Psoas muscle (tissue), 8 donors: ENCODE data around the gene STX12. TPM values are rescaled to one million over a fixed set of nuclear protein-coding genes. Genes with fewer than 3 reads are reported as not detected.
"Not testable (repeated sequence)": the region's sequence is repeated elsewhere in the genome, so short reads cannot be mapped to it uniquely, and the experiment has no call there.

Source experiments
- ATAC-seq, 4 donors: fragments of 200-7000 bp; cut with Tn5 transposase; one replicate each; pipeline ENCODE4 v1.9.1; 2020; ENCODE audit warnings: moderate library complexity in 3 of 4, mild to moderate bottlenecking in 2 of 4
- DNase-seq, 2 donors: peaks; one replicate each; pipeline ENCODE4 v3.0.0-alpha.2; 2020
- H3K27ac ChIP-seq: fragments of 200-600 bp; one replicate; pipeline ENCODE4 v1.8.0; 2022
- H3K27me3 ChIP-seq, 3 donors: fragments of 200-600 bp in 1 of 3; one replicate each; pipeline versions ENCODE4 v1.6.1 to v1.8.0; 2013 to 2022; ENCODE audit warnings: low read length in 2 of 3, mild to moderate bottlenecking in 2 of 3, moderate library complexity in 1 of 3; ENCODE audit not compliant: insufficient read depth in 3 of 3
- H3K36me3 ChIP-seq, 2 donors: fragments of 200-600 bp in 1 of 2; one replicate each; pipeline versions ENCODE4 v1.6.1 to v1.8.0; 2013 to 2022; ENCODE audit warnings: low read depth in 1 of 2, mild to moderate bottlenecking in 1 of 2, moderate library complexity in 1 of 2; ENCODE audit not compliant: insufficient read depth in 1 of 2
- H3K4me1 ChIP-seq: fragments of 200-600 bp; one replicate; pipeline ENCODE4 v1.8.0; 2022
- H3K4me3 ChIP-seq: fragments of 200-600 bp; one replicate; pipeline ENCODE4 v1.8.0; 2022; ENCODE audit warnings: mild to moderate bottlenecking
- H3K9me3 ChIP-seq: fragments of 200-600 bp; one replicate; pipeline ENCODE4 v1.8.0; 2022
- CTCF ChIP-seq: fragments of 200-600 bp; IDR thresholded peaks from one replicate; pipeline ENCODE4 v1.8.0; 2022; ENCODE audit warnings: antibody characterized with exemption
- WGBS, 3 donors: extraction: QIAGEN DNeasy Blood & Tissue Kit; methylation state at CpG; one replicate each; pipeline versions ENCODE4 v1.1.6 to v1.1.7; 2013; 5-methylcytosine and 5-hydroxymethylcytosine counted together
- intact Hi-C, 2 donors: fragments of 100-400 bp; cut with DNase I; formaldehyde crosslinking; loops; one replicate each; pipeline versions ENCODE4 v1.11.0 to v1.14.2; 2022
- polyA plus RNA-seq, 3 donors: library from polyadenylated mRNA; stranded (reverse); fragments of 200-250 nt; gene quantifications; one replicate each; pipeline ENCODE4 v1.2.3, GENCODE V29; 2013
- total RNA-seq, 4 donors: library from RNA; stranded (reverse); fragmentation: NEBNext Ultra II Directional in 2 of 4; extraction: Animal tissue kit (Norgen Biotek cat#: 25700) in 2 of 4; gene quantifications; one replicate each; pipeline versions ENCODE4 v1.2.1 to v1.2.4, GENCODE V29; 2021 to 2023
- donor health status: healthy with polysubstance abuse.
- donor health status: DM: no; HTN: no; CAD: no; lungs with moderate emphysema.
- donor health status: Bipolar disorder and iron deficiency.
- donor health status: healthy.
- donor health status: DM: yes; HTN: yes; CAD: no.
- donor health status: DM: no; HTN: no; CAD: no.
- donor health status: DM: no; HTN: no; CAD: no.
- donor health status: DM: yes; HTN: yes; CAD: no.

STX12 gene
- total and polyA plus RNA-seq, 7 donors = 14.5 to 33.6 (median 24.7) TPM

- ATAC-seq (peak in 1 of 4 donors; percentile 32), DNase-seq (no peak)
- Histone ChIP-seq H3K36me3 (peaks cover 12 to 86% of the 10 kb centered on the region in 2 donors), H3K27me3 (no peaks in the 10 kb centered on the region), H3K4me3 (no peak overlapping the region), H3K9me3 (no peaks in the 10 kb centered on the region), H3K4me1 (no peaks in the 10 kb centered on the region), H3K27ac (no peak overlapping the region)
- 70 to 87% (median 75%) methylated on average over 2 of the region's 2 CpGs for WGBS, 3 donors
- intact Hi-C loops = no loop called here
- no peak for TF ChIP-seq CTCF
Observed at GRCh38 chr1:27816921-27817630, 44.1 kb downstream of the STX12 start.

GRCh38 chr1:27821761-27822315 lies 48.8 kb downstream of the STX12 start:
- Histone ChIP-seq H3K36me3 (peaks cover 8 to 77% of the 10 kb centered on the region in 2 donors), H3K27me3 (no peaks in the 10 kb centered on the region), H3K4me3 (no peak overlapping the region), H3K27ac (no peak overlapping the region), H3K9me3 (no peaks in the 10 kb centered on the region), H3K4me1 (no peaks in the 10 kb centered on the region)
- DNase-seq = no peak
- intact Hi-C loops = no loop called here
- 89 to 91% (median 89%) methylated on average over 8 of the region's 8 CpGs for WGBS, 3 donors
- no peak for ATAC-seq
- TF ChIP-seq CTCF = no peak

- Histone ChIP-seq H3K4me1 (no peaks in the 10 kb centered on the region), H3K4me3 (no peak overlapping the region), H3K27me3 (no peaks in the 10 kb centered on the region), H3K27ac (no peak overlapping the region), H3K9me3 (no peaks in the 10 kb centered on the region), H3K36me3 (peaks cover 3 to 60% of the 10 kb centered on the region in 2 donors)
- ATAC-seq (no peak), DNase-seq (no peak)
- no peak for TF ChIP-seq CTCF
- 95 to 98% (median 97%) methylated on average over 4 of the region's 4 CpGs for WGBS, 3 donors
- intact Hi-C loops = no loop called here
Observed at GRCh38 chr1:27823784-27824183, 50.8 kb downstream of the STX12 start.

- Histone ChIP-seq H3K4me3 (no peak overlapping the region), H3K9me3 (no peaks in the 10 kb centered on the region), H3K27me3 (no peaks in the 10 kb centered on the region), H3K27ac (no peak overlapping the region), H3K4me1 (no peaks in the 10 kb centered on the region), H3K36me3 (peaks cover 2 to 53% of the 10 kb centered on the region in 2 donors)
- WGBS, 3 donors = 93 to 99% (median 97%) methylated on average over 4 of the region's 4 CpGs
- no peak for DNase-seq
- intact Hi-C loops = no loop called here
- TF ChIP-seq CTCF = no peak
- ATAC-seq = no peak
Observed at GRCh38 chr1:27824411-27824810, 51.4 kb downstream of the STX12 start.

GRCh38 chr1:27829339-27829960 lies 56.4 kb downstream of the STX12 start:
- intact Hi-C loops, ATAC-seq, H3K9me3 ChIP-seq, H3K27me3 ChIP-seq, DNase-seq: not testable (repeated sequence)
- H3K27ac ChIP-seq = peak overlapping the region; percentile 84
- H3K4me3 ChIP-seq = peak overlapping the region; percentile 92
- peaks cover 19% of the 10 kb centered on the region for H3K4me1 ChIP-seq
- WGBS, 3 donors = 91 to 96% (median 94%) methylated on average over 3 of the region's 4 CpGs
- peaks cover 2 to 27% of the 10 kb centered on the region in 2 donors for H3K36me3 ChIP-seq
